Myocyte (in vitro differentiated cells): ENCODE measurements around the gene PRR5. TPM values are rescaled to one million over a fixed set of nuclear protein-coding genes. Genes with fewer than 3 reads are reported as not detected.
"Not testable (repeated sequence)": the region's sequence is repeated elsewhere in the genome, so short reads cannot be mapped to it uniquely, and the experiment has no call there.

Experiments used
- DNase-seq: peaks from one replicate; pipeline ENCODE4 v3.0.0-alpha.2; 2012; ENCODE audit warnings: low read depth
- total RNA-seq: library from RNA; depleted of rRNA; stranded (reverse); fragments of >200 nt; gene quantifications from 2 replicates; pipeline ENCODE4 v1.2.3, GENCODE V29; 2014

Gene PRR5
- total RNA-seq, 1 donor from 2014 or later, result 54.3 TPM

DNA sequence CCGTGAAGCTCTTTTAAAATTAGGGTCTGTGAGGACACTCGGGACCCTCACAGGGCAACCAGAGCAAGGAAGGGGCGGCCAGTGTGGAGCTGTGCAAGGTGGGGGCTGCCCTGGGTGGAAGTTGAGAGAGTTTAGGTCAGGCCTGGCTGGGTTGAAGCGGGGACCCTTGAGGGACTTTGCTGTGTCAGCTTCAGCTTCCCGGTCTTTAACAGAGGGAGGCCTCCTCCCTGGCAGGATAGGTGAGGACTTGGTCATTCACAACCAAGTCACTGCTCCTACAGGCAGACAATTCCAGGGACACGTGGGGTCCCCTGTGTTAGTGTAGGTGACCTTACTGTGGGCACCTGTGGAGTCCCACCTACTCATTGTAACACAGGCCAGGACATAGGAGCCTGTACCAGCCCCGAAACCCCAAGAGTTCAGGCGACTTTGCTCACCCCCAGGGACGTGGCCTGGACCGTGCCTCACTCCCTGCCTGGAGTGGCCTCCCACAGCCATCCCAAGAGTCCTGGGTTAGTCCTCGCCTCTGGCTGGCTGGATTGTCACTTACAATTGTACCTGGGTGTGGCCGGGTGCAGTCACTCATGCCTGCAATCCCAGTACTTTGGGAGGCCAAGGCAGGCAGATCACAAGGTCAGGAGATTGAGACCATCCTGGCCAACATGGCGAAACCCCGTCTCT lies 31.6 kb downstream of the PRR5 start:
- DNase-seq, result no peak

DNA sequence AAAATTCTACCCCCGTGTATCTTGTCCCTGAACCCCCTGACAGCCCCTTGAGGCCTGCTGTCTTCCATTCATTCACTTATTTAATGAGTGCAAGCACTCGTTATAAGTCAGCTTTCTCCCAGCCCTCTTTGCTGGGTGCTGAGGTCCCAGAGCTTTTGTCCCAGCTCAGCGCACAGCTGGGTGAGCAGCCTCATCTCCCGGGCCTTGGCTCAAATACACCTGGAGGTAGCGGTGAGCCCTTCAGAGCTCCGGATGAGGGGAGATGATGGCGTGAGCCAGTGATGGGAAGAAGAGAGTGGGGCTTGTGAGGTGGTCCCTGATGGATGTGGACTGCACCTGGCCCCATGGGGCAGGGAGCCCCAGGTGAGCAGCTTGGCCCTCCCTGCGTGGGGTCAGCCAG lies 32.3 kb downstream of the PRR5 start:
- no peak for DNase-seq

DNA sequence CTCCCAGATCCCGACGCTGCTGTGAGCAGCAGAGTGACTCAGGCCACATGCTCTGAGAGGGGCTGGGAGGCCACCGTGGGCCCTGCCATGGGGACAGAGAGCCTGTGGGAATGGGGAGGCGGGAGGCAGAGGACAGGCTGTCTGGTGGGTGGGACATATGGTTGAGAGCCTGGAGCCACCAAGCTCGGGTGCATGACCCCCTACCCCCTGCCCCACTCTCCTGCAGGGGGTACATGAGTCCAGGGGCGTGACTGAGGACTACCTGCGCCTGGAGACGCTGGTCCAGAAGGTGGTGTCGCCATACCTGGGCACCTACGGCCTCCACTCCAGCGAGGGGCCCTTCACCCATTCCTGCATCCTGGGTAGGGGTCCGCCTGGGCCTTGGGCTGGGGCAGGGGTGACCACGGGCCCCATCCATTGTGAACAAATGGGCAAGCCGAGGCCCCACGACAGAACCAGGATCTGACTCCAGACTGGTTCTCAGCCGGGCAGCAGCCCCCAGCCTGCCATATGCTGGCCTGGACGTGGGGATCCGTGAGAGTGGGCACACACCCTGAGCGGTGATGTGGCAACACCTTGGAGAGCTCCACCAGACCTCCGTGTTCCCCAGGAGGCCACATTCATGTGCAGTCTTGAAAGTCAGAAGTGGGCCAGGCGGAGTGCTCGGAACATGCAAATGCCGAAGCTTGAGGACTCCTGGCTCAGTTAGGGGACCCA lies 33.0 kb downstream of the PRR5 start:
- DNase-seq, result no peak

DNA sequence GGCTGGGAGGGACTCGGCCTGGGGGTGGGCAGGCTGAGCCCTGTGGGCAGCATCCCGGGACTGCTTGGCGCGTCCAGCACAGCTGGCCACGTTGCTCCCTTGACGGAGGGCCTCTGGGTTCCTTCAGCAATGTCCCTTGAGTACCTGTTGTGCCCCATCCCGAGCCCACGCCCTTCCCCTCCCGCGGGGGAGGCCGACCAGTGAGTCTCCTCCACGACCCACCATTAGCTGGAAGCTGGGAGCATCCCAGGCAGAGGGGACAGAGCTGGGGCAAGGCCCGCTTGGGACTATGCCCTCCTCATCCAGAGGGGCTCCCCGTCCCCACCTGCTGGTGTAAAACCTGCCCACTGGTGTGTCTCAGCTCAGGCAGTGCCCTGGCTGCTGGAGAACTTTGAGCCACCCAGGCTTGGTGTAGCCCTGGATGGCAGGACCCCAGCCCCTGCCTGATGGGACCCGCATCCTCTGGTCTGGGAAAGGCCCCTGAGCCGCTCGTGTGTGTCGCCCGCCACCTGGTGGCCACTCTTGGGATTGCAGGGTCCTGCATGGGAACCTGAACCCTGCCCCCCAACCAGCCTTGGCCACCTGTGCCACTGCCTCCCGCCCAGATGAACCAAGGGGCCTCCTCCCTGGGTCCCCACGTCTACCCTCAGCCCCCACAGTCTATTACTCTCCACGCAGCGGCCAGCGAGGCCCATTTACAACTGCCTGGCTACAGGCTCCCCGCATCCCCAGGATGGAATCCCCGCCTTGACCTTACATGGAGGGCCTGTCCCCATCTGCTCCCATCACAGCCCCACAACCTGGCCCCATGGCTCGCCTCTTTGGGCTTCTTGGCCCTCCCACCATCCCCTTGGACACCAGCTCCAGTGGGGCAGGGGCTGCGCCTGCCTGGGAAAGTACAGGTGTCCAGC lies 33.8 kb downstream of the PRR5 start:
- peak; percentile 56 for DNase-seq

DNA sequence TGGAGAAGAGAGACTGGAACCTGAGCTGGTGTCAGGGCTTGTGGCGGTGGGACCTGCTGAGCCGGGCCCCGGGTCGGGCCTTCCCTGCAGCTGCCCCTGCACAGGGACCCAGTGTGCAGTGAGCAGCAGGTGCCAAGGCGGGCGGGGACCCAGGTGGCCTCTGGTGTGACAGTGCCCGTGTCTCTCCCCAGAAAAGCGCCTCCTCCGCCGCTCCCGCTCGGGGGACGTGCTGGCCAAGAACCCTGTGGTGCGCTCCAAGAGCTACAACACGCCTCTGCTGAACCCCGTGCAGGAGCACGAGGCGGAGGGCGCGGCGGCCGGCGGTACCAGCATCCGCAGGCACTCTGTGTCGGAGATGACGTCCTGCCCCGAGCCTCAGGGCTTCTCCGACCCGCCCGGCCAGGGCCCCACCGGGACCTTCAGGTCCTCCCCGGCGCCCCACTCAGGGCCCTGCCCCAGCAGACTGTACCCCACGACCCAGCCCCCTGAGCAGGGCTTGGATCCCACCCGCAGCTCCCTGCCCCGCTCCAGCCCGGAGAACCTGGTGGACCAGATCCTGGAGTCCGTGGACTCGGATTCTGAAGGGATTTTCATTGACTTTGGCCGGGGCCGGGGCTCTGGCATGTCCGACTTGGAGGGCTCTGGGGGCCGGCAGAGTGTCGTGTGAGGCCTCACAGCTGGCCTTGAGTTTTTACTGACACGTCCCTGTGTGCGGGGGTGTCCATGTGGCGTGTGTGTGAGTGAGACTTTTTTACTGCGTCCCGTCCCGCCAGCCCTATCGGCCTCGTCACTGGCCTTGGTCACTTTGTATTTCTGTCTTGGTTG lies 34.8 kb downstream of the PRR5 start:
- no peak for DNase-seq

DNA sequence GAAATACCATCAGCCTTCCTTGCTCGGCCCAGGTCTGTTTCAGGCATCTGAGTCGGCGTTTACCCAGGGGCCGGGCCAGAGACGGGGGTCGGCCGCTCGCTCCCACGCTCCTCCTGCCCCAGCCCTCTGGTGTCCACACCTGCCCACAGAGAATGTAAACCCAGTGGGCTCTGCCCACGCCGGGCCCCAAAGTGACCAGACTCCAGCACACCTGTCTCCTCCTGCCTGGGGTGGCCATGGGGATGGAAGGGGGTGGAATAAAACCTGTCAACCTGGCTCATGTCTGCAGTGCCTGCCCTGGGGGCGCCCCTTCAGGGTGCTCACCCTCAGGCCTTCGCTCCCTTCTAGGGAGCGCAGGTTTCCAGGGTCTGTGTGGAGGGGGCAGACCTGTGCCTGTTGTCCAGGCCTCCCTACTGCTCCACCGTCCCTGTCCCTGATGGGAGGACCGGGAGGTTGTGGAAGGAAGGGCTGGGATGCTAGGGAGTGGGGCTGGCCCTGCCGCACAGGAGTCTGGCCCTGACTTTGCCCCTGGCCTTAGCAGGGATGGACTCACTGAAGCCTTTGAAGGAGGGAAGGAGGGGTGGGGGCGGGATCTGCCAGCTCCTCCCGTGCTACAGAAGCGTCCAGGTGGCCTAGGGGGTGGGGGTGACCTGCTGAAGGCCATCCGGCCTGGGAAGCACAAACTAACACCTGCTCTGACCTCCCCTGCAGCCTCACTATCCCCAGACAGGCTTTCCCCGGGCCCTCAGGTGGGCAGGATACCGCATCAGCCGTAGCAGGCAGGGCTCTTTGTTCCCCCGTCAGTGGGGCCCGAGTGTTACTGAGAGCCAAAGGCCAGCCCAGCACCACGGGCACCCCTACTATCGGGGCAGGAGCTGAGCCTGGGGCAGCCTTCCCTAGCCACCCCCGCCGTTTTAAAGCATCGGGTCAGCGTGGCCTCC lies 35.7 kb downstream of the PRR5 start:
- no peak for DNase-seq

DNA sequence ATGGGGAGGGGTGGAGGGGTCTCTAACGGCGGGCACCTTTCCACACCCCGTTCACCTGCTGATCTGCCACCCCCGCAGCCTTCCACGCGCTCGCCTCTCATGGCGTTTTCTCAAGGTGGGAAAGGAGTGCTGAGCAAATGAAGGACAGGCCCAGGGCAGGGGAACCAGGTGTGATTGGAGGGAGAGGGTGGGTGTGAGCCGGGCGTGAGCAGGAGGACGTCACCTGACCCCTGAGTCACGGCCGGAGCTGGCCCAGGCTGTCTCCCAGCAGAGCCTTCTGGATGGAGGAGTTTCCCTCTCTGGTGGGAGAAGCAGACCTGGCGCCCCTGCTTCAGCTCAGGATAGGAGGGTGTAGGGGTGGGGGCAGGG lies 36.3 kb downstream of the PRR5 start:
- no peak for DNase-seq

DNA sequence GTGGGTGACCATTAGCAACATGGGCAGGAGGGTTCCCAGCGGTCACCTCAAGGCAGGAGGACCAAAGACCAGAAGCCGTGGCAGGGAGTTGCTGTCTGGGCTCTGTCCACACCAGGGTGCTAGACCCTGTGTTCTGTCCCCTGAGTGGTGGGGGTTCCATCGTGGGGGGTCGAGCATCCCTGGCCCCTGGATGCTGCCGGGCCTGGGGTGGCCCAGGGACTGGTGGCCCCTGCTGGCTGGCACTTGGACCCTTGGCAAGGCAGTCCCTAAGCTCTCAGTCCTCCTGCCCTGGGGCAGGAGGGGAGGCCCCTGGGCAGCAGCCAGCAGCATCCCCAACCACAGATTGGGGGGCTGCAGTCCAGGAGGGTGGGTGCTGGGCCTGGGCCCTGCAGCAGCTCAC lies 37.0 kb downstream of the PRR5 start:
- DNase-seq, result no peak

DNA sequence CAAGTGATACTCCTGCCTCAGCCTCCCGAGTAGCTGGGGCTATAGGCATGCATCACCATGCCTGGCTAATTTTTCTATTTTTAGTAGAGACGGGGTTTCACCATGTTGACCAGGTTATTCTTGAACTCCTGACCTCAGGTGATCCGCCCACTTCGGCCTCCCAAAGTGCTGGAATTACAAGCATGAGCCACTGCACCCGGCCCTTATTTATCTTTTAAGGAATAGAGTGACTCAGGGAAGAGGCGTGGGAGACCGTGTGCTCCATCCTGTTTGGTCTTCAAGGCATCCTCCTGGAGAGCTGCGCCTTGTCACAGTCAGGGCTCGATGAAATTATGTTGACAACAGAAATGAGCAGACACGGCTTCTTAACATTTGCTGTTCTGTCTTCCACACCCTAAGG lies 37.7 kb downstream of the PRR5 start:
- DNase-seq, result not testable (repeated sequence)

DNA sequence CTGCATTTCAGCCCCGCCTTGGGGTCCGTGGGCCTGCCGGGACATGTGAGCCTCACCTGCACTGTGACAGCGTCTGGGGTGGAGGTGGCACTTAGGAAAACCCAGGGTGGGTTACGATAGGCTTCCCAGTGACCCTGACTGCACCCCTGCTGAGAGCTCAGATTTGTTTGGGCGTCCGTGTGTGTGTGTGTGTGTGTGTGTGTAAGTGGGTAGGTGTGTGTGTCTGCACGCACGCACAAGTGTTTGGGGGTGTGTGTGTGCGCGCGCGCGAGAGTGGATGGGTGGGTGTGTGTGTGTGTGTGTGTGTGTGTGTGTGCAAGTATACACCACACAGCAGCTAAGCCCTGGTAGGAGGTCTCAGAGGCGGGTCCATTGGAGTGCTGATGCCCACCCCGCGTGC lies 38.3 kb downstream of the PRR5 start:
- no peak for DNase-seq

DNA sequence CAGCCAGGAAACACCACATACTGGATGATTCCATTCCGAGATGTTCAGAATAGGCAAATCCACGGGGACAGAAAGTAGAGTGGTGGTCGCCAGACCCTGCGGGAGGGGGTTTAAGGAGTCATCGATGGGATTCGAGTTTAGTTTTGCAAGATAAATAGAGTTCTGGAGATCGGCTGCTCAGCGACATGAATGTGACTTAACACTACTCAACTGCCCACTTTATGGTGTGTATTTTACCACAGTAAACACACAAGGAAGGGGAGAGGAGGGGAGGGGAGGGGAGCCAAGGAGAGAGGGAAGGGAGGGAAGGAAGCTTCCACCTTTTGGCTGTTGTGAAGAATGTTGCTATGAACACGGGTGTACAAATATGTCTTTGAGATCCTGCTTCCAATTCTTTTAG lies 39.9 kb downstream of the PRR5 start:
- no peak for DNase-seq

DNA sequence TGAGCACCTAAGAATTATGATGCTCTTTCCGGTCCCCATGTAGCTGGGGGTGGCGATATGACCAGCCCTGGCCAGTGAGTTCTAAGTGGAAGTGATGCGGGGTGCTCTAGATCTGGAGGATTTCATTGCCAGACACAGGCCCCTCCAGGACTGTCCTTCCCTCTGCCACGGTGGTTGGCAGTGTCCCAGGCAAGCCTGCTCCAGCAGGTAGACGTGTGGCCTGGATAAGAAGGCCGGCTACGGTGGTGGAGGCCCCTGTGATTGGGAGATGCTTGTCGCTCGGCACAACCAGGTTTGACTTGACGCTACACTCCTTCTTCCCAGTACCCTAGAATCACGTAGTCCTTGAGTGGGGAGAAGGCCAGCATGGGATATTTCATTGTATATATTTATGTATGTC lies 41.2 kb downstream of the PRR5 start:
- DNase-seq, result no peak

DNA sequence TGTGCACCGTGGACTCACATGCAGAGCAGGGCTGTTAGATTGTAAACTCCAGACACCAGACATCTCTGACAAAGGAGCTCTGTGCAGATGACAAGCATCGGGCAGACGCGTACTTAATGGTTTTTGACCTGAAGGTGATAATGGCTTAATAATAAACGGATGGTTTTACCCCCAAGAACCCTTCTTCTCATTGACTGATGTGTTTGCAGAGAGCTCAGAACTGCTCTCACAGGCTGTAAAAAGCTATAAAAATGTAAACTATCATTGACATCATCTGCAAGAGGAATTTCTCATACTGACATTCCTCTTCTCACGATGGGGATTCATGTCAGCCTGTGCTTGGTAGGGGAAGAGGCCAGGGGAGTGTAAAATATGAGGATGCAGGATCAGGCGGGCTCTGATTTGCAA lies 41.8 kb downstream of the PRR5 start:
- DNase-seq, result no peak

DNA sequence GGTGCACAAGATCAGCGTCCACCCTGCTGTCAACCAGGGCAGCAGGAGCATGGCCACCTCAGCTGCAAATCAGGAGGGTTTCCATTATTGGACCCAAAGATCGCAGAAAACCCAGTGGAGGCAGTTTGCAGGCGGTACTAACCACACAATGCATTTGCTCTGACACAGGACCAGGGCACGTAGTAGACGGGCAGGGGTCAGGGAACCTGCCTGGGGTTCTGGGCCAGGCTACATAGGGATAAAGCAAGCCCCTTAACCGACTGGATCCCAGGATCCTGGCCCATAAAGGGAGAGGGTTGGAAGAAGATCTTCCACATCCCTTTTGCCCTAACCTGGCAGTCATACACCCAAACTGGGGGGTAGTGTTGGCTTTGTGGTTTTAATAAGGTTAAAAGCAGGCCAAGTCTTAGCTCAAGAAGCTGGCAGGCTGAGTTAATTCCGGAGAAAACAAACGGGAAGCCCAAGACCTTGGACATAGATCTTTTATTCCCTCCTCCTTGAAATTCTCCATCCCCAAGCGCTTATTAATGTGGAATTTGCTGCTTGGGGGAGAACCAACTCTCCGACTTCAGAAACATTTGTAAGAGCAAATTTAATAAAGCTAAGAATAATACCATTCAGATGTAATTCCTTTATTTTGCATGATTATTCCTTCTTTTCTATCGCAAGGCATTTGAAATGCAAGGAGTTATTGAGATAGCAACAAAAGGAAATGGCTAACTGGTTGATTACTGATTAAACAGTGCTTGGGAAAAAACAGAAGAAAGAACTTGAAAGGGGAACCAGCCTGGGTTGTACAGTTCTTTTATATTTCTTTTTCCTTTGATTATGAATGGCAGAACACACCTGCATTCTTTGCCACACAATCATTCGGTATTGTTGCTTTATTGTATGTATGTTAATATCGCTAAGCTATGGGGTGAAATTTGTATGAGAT lies 44.1 kb downstream of the PRR5 start:
- no peak for DNase-seq

DNA sequence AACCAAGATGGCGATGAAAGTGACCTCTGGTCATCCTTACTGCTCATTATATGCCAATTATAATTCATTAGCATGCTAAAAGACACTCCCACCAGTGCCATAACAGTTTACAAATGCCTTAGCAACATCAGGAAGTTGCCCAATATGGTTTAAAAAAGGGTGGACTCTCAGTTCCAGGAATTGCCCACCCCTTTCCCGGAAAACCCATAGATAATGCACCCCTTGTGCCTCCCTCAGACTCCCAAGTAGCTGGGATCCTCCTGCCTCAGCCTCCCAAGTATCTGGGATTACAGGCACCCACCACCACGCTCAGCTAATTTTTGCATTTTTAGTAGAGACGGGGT lies 45.8 kb downstream of the PRR5 start:
- DNase-seq, result not testable (repeated sequence)

DNA sequence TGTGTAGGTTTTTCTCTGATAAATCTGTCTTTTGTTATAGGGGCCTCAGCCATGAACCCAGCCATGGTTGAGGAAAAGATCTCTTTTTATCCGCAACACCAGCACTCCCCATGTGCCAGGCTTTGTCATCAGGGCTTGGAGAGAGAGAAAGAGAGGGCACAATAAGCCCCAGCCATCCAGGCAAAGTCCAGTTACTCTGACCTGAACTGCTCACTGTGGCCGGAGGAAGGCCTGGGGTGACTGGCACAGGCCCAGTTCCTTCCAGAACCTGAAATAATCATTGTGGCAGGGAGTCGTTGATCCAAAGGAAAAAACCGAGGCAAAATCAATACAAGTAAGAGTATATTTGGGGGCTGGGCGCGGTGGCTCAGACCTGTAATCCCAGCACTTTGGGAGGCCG lies 46.5 kb downstream of the PRR5 start:
- no peak for DNase-seq

DNA sequence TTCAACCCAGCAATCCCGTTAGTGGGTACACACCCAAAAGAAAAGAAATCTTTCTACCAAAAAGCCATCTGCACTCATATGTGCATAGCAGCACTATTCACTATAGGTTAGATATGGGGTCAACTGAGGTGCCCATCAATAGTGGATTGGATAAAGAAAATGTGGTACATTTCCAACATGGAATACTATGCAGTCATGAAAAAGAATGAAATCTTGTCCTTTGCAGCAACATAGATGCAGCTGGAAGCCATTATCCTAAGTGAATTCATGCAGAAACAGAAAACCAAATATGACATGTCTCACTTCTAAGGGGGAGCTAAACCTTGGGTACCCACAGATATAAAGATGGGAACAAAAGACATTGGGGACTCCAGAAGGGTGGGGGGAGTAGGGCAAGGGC lies 48.5 kb downstream of the PRR5 start:
- DNase-seq, result no peak

DNA sequence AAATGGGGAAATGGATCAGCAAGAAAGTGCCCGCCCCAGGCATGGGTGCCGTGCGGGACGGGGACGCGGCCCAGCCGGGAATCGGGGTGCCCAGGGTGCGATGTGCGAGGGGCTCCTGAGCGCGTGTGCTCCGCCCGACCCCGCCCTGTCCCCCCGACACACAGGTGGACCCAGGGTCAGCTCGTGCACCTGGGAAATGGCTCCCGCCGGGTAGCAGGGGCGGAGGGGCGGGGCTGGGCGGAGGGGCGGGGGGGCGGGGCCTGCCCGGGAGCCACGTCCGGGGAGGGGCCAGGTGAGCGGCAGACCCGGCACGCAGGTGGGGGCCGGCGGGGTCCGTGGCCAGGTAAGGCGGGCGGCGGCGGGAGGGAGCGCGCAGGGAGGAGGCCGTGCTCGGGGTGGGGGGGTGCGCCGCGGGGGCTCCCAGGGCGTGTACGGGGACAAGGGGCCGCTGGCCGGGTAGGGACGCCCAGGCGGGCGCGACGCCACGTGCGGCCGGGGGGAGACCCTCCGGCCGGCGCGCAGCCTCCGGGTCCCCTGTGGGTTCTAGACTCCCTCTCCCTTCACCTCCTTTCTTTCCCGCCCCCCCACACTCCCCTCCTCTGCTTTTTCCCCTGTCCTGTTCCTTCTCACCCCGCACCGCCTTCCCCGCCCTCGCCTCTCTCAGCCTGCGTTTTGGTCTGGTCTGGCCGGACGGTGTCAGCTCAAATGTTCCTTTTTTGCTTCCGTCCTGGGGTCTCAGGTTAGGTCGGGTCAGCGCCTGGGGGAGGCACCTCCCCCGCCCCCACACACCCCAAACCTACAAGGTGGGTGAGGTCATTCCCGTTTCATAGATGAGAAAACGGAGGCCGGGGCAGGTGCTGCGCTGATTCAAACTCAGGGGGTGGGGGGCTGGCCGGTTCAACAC lies 50.5 kb downstream of the PRR5 start, which contains the start of gene ARHGAP8:
Gene ARHGAP8, plus strand, starts transcription at position 291 of the 904 bp plus-strand sequence. CDS start 33,953 bp downstream, outside the sequence.
- DNase-seq, result no peak
